ENCODE measurements around the gene HOXC12. TPM values are rescaled to one million over a fixed set of nuclear protein-coding genes. Genes with fewer than 3 reads are reported as not detected.

Gene HOXC12
- total RNA-seq, 1 experiment from 2014 or later: 5.1 TPM

- no peaks in the 10 kb centered on the region for H3K9me3 ChIP-seq (ENCODE audit: control insufficient read depth, insufficient read depth, low read depth, low read length)
- H3K27me3 ChIP-seq (ENCODE audit: control insufficient read depth, insufficient read depth, low read length): no peaks in the 10 kb centered on the region
- no TSS peak for BruUV-seq (replicated peaks)
- ChIA-PET POLR2A (interaction anchor here (1.1 kb wide), 1 partner anchor 10 kb away, joined by 5 read pairs; no protein-coding TSS in a partner anchor), CTCF (interaction anchor here (0.7 kb wide), 1 partner anchor 137 kb away, joined by 3 read pairs; no protein-coding TSS in a partner anchor)
- peak overlapping the region; percentile 100 for H3K27ac ChIP-seq (ENCODE audit: low read length)
- H3K36me3 ChIP-seq (ENCODE audit: control insufficient read depth, insufficient read depth, low read length): peaks cover 3% of the 10 kb centered on the region; the same call in 1 of the 2 replicates
- peaks cover 92% of the 10 kb centered on the region for H3K4me1 ChIP-seq (ENCODE audit: control insufficient read depth, insufficient read depth, low read length)
- in situ Hi-C loops (cut with HindIII; ENCODE audit: low pct_unique_long_range_greater_than_20kb, low sequenced_read_pairs): no loop called here
- DNase-seq (ENCODE audit: low read depth, low spot score) (no peak), ATAC-seq (no peak)
- TF ChIP-seq TCF7L2 (IDR thresholded peaks at IDR 0.05; ENCODE audit: low read depth, low read length): peak; percentile 83
- TF ChIP-seq REST (IDR thresholded peaks at IDR 0.05; ENCODE audit: insufficient read depth in 1 of 2, low read depth in 2 of 2, low read length in 1 of 2): no peak
- TF ChIP-seq CTCF (IDR thresholded peaks at IDR 0.05): no peak
- TF ChIP-seq SIN3A (IDR thresholded peaks at IDR 0.05; ENCODE audit: borderline replicate concordance, insufficient read depth, low read depth, low read length): no peak
- peak; percentile 57 for TF ChIP-seq POLR2AphosphoS5 (IDR thresholded peaks at IDR 0.05; ENCODE audit: low read depth, low read length)
- intact Hi-C loops (cut with micrococcal nuclease; ENCODE audit: unreplicated experiment): no loop called here
- H3K4me3 ChIP-seq (ENCODE audit: low read depth in 2 of 2, low read length in 2 of 2): peak overlapping the region; percentile 16 to 34; a peak in 2 of 4 replicates
Measured at GRCh38 chr12:53968214-53969127, 13.8 kb downstream of the HOXC12 start.

GRCh38 chr12:53969588-53970259, 15.0 kb downstream of the HOXC12 start:
- CTCF ChIA-PET: no interaction called here
- no TSS peak for BruUV-seq (replicated peaks)
- no peaks in the 10 kb centered on the region for H3K27me3 ChIP-seq (ENCODE audit: control insufficient read depth, insufficient read depth, low read length)

More at GRCh38 chr12:53969588-53970259, 15.0 kb downstream of the HOXC12 start:
- no peak for ATAC-seq
- intact Hi-C loops (cut with micrococcal nuclease; ENCODE audit: unreplicated experiment) (no loop called here), in situ Hi-C loops (cut with HindIII; ENCODE audit: low pct_unique_long_range_greater_than_20kb, low sequenced_read_pairs) (no loop called here)
- H3K4me1 ChIP-seq (ENCODE audit: control insufficient read depth, insufficient read depth, low read length): peaks cover 79% of the 10 kb centered on the region
- peak overlapping the region; percentile 100 for H3K27ac ChIP-seq (ENCODE audit: low read length)
- no peaks in the 10 kb centered on the region for H3K9me3 ChIP-seq (ENCODE audit: control insufficient read depth, insufficient read depth, low read depth, low read length)
- H3K36me3 ChIP-seq (ENCODE audit: control insufficient read depth, insufficient read depth, low read length): no peaks in the 10 kb centered on the region
- no peak for DNase-seq (ENCODE audit: low read depth, low spot score)
- POLR2A ChIA-PET: no interaction called here
- no peak overlapping the region for H3K4me3 ChIP-seq (ENCODE audit: low read depth in 2 of 2, low read length in 2 of 2)
- no peak for TF ChIP-seq POLR2AphosphoS5 (IDR thresholded peaks at IDR 0.05; ENCODE audit: low read depth, low read length)
- TF ChIP-seq CTCF (IDR thresholded peaks at IDR 0.05): no peak

Data from Panc1 (cell line).